Immature natural killer cell (primary cell): ENCODE measurements around the gene SAA4. TPM values are rescaled to one million over a fixed set of nuclear protein-coding genes. Genes with fewer than 3 reads are reported as not detected.
"Not testable (repeated sequence)": the region's sequence is repeated elsewhere in the genome, so short reads cannot be mapped to it uniquely, and the experiment has no call there.

ENCODE experiments used
- DNase-seq, 3 donors: peaks; one replicate each; pipeline ENCODE4 v3.0.0; 2022; ENCODE audit warnings: mixed read lengths in 1 of 3
- H3K27ac Mint-ChIP-seq, 6 donors: one replicate each; pipeline ENCODE4 v1.8.0; 2020; ENCODE audit warnings: mixed read lengths in 6 of 6, mild to moderate bottlenecking in 5 of 6, inconsistent platforms in 4 of 6, moderate library complexity in 3 of 6
- H3K27me3 Mint-ChIP-seq, 3 donors: one replicate each; pipeline ENCODE4 v1.8.0; 2020 to 2021; ENCODE audit warnings: low read depth in 3 of 3, mild to moderate bottlenecking in 3 of 3, mixed read lengths in 3 of 3, moderate library complexity in 3 of 3, inconsistent platforms in 1 of 3
- H3K36me3 Mint-ChIP-seq, 3 donors: one replicate each; pipeline ENCODE4 v1.8.0; 2020; ENCODE audit warnings: mixed read lengths in 3 of 3, inconsistent platforms in 2 of 3, mild to moderate bottlenecking in 2 of 3
- H3K4me1 Mint-ChIP-seq, 2 donors: one replicate each; pipeline ENCODE4 v1.8.0; 2020; ENCODE audit warnings: inconsistent platforms in 2 of 2, mild to moderate bottlenecking in 2 of 2, mixed read lengths in 2 of 2, moderate library complexity in 1 of 2
- H3K4me3 Mint-ChIP-seq, 5 donors: one replicate each; pipeline ENCODE4 v1.8.0; 2020; ENCODE audit warnings: mild to moderate bottlenecking in 5 of 5, mixed read lengths in 5 of 5, inconsistent platforms in 3 of 5, moderate library complexity in 3 of 5
- H3K9me3 Mint-ChIP-seq, 6 donors: one replicate each; pipeline ENCODE4 v1.8.0; 2020; ENCODE audit warnings: mild to moderate bottlenecking in 6 of 6, mixed read lengths in 6 of 6, inconsistent platforms in 4 of 6, moderate library complexity in 3 of 6
- polyA plus RNA-seq, 3 donors: library from polyadenylated mRNA; unstranded; fragments of 300-500 nt; fragmentation: Illumina TruSeq; gene quantifications; one replicate each; pipeline ENCODE4 v1.2.3, GENCODE V29; 2021

SAA4 gene
- polyA plus RNA-seq, 3 donors from 2014 or later, result not detected

- DNase-seq, H3K27me3 Mint-ChIP-seq, H3K36me3 Mint-ChIP-seq, H3K4me3 Mint-ChIP-seq, H3K4me1 Mint-ChIP-seq, H3K9me3 Mint-ChIP-seq, H3K27ac Mint-ChIP-seq: not testable (repeated sequence)
Observed at GRCh38 chr11:18262681-18263350, 26.2 kb upstream of the SAA4 start.

- Mint-ChIP-seq H3K4me1 (no peaks in the 10 kb centered on the region), H3K27me3 (peaks cover 0 to 3% (median 0%) of the 10 kb centered on the region in 3 donors), H3K9me3 (no peaks in the 10 kb centered on the region), H3K36me3 (no peaks in the 10 kb centered on the region), H3K27ac (no peak overlapping the region), H3K4me3 (no peak overlapping the region)
- DNase-seq, result no peak
Observed at GRCh38 chr11:18261721-18262120, 25.1 kb upstream of the SAA4 start.

- Mint-ChIP-seq H3K4me1 (no peaks in the 10 kb centered on the region), H3K27me3 (peaks cover 2 to 6% (median 2%) of the 10 kb centered on the region in 3 donors), H3K36me3 (no peaks in the 10 kb centered on the region), H3K9me3 (no peaks in the 10 kb centered on the region), H3K4me3 (no peak overlapping the region), H3K27ac (no peak overlapping the region)
- DNase-seq, result no peak
Observed at GRCh38 chr11:18259259-18259658, 22.7 kb upstream of the SAA4 start.

- no peak for DNase-seq
- Mint-ChIP-seq H3K4me1 (no peaks in the 10 kb centered on the region), H3K4me3 (no peak overlapping the region), H3K9me3 (peaks cover 0 to 1% (median 0%) of the 10 kb centered on the region in 6 donors), H3K27ac (no peak overlapping the region), H3K27me3 (peaks cover 2 to 9% (median 4%) of the 10 kb centered on the region in 3 donors), H3K36me3 (no peaks in the 10 kb centered on the region)
Observed at GRCh38 chr11:18254781-18255361, 18.3 kb upstream of the SAA4 start.

- no peak for DNase-seq
- Mint-ChIP-seq H3K9me3 (peaks cover 0 to 1% (median 0%) of the 10 kb centered on the region in 6 donors), H3K27me3 (peaks cover 2 to 6% (median 4%) of the 10 kb centered on the region in 3 donors), H3K27ac (no peak overlapping the region), H3K4me3 (no peak overlapping the region), H3K4me1 (no peaks in the 10 kb centered on the region), H3K36me3 (no peaks in the 10 kb centered on the region)
Observed at GRCh38 chr11:18253778-18254338, 17.3 kb upstream of the SAA4 start.

- H3K27ac Mint-ChIP-seq, result no peak overlapping the region
- peaks cover 2 to 8% (median 4%) of the 10 kb centered on the region in 3 donors for H3K27me3 Mint-ChIP-seq
- no peaks in the 10 kb centered on the region for H3K36me3 Mint-ChIP-seq
- no peak overlapping the region for H3K4me3 Mint-ChIP-seq
- DNase-seq, result no peak
- H3K4me1 Mint-ChIP-seq, result no peaks in the 10 kb centered on the region
- peaks cover 0 to 1% (median 0%) of the 10 kb centered on the region in 6 donors for H3K9me3 Mint-ChIP-seq
Observed at GRCh38 chr11:18253233-18253632, 16.6 kb upstream of the SAA4 start.

- Mint-ChIP-seq H3K4me1 (peaks cover 5% of the 10 kb centered on the region in 2 donors), H3K27me3 (peaks cover 2 to 4% (median 4%) of the 10 kb centered on the region in 3 donors), H3K27ac (no peak within 1 kb of the TSS), H3K36me3 (no peaks in the 10 kb centered on the region), H3K4me3 (no peak within 1 kb of the TSS), H3K9me3 (peaks cover 0 to 1% (median 0%) of the 10 kb centered on the region in 6 donors)
- no peak for DNase-seq
Observed at GRCh38 chr11:18248561-18248960, 12.0 kb upstream of the SAA4 start, which contains the start of gene SAA2. Gene SAA2 (minus strand): TSS chr11:18248668. CDS start chr11:18248011, 657 bp downstream.

- H3K27me3 Mint-ChIP-seq, H3K9me3 Mint-ChIP-seq, H3K4me1 Mint-ChIP-seq, H3K36me3 Mint-ChIP-seq, DNase-seq: not testable (repeated sequence)
- Mint-ChIP-seq H3K4me3 (peak overlapping the region in 2 of 5 donors; percentile 9 to 81), H3K27ac (peak overlapping the region in 3 of 6 donors; percentile 48 to 86 (median 53))
Observed at GRCh38 chr11:18247191-18247581, 10.6 kb upstream of the SAA4 start.

GRCh38 chr11:18246379-18247190 lies 10.0 kb upstream of the SAA4 start:
- peak overlapping the region; percentile 36 to 87 (median 58) for H3K27ac Mint-ChIP-seq
- not testable (repeated sequence) for H3K27me3 Mint-ChIP-seq, H3K4me1 Mint-ChIP-seq, H3K9me3 Mint-ChIP-seq, H3K36me3 Mint-ChIP-seq
- DNase-seq, result peak in 2 of 3 donors; percentile 6 to 38
- peak overlapping the region; percentile 48 to 81 (median 61) for H3K4me3 Mint-ChIP-seq

GRCh38 chr11:18245396-18245795 lies 8.8 kb upstream of the SAA4 start:
- no peaks in the 10 kb centered on the region for H3K36me3 Mint-ChIP-seq
- H3K4me3 Mint-ChIP-seq, result no peak overlapping the region
- peaks cover 5% of the 10 kb centered on the region in 2 donors for H3K4me1 Mint-ChIP-seq
- no peaks in the 10 kb centered on the region for H3K9me3 Mint-ChIP-seq
- H3K27ac Mint-ChIP-seq, result no peak overlapping the region
- peaks cover 2 to 8% (median 6%) of the 10 kb centered on the region in 3 donors for H3K27me3 Mint-ChIP-seq
- no peak for DNase-seq

- no peaks in the 10 kb centered on the region for H3K36me3 Mint-ChIP-seq
- H3K4me3 Mint-ChIP-seq, result no peak overlapping the region
- DNase-seq, result peak; percentile 55 to 74 (median 61)
- H3K27me3 Mint-ChIP-seq, result peaks cover 2 to 9% (median 8%) of the 10 kb centered on the region in 3 donors
- H3K9me3 Mint-ChIP-seq, result no peaks in the 10 kb centered on the region
- peaks cover 5% of the 10 kb centered on the region in 2 donors for H3K4me1 Mint-ChIP-seq
- H3K27ac Mint-ChIP-seq, result peak overlapping the region in 2 of 6 donors; percentile 13 to 28
Observed at GRCh38 chr11:18243783-18244362, 7.3 kb upstream of the SAA4 start.

GRCh38 chr11:18239655-18240054 lies 3.1 kb upstream of the SAA4 start:
- Mint-ChIP-seq H3K36me3 (no peaks in the 10 kb centered on the region), H3K27ac (no peak overlapping the region), H3K4me1 (no peaks in the 10 kb centered on the region), H3K9me3 (no peaks in the 10 kb centered on the region), H3K4me3 (no peak overlapping the region), H3K27me3 (peaks cover 2 to 11% (median 7%) of the 10 kb centered on the region in 3 donors)
- no peak for DNase-seq
